H9 (cell line): ENCODE results near the gene SLC46A2. TPM values are rescaled to one million over a fixed set of nuclear protein-coding genes. Genes with fewer than 3 reads are reported as not detected.

ENCODE experiments used
- DNase-seq: peaks from one replicate; pipeline ENCODE4 v3.0.0-alpha.2; 2017
- H2AFZ ChIP-seq: one replicate; pipeline ENCODE4 v1.6.1; 2013; ENCODE audit warnings: mild to moderate bottlenecking, low read length, control low read depth, moderate library complexity
- H2AK5ac ChIP-seq: 2 replicates; pipeline ENCODE4 v1.6.1; 2013; ENCODE audit warnings: low read length, control low read depth, mixed read lengths; ENCODE audit not compliant: insufficient read length
- H2BK120ac ChIP-seq: one replicate; pipeline ENCODE4 v1.6.1; 2013; ENCODE audit warnings: low read depth, mild to moderate bottlenecking, low read length, control low read depth, inconsistent platforms; ENCODE audit not compliant: poor library complexity, severe bottlenecking
- H2BK12ac ChIP-seq: 2 replicates; pipeline ENCODE4 v1.6.1; 2013; ENCODE audit warnings: low read length, control low read depth, mixed read lengths, low read depth; ENCODE audit not compliant: insufficient read length
- H2BK15ac ChIP-seq: 2 replicates; pipeline ENCODE4 v1.6.1; 2013; ENCODE audit warnings: low read depth, low read length, control low read depth
- H2BK20ac ChIP-seq: one replicate; pipeline ENCODE4 v1.6.1; 2013; ENCODE audit warnings: low read depth, mild to moderate bottlenecking, low read length, control low read depth, inconsistent platforms; ENCODE audit not compliant: poor library complexity, severe bottlenecking
- H2BK5ac ChIP-seq: 2 replicates; pipeline ENCODE4 v1.6.1; 2013; ENCODE audit warnings: low read length, control low read depth, mixed read lengths; ENCODE audit not compliant: insufficient read length
- H3K14ac ChIP-seq: 2 replicates; pipeline ENCODE4 v1.6.1; 2013; ENCODE audit warnings: low read length, control low read depth; ENCODE audit not compliant: insufficient read depth
- H3K18ac ChIP-seq: 2 replicates; pipeline ENCODE4 v1.6.1; 2013; ENCODE audit warnings: low read depth, mild to moderate bottlenecking, mixed read lengths, low read length, control low read depth; ENCODE audit not compliant: insufficient read length
- H3K23ac ChIP-seq: 2 replicates; pipeline ENCODE4 v1.6.1; 2013; ENCODE audit warnings: low read length, control low read depth, mixed read lengths, low read depth; ENCODE audit not compliant: insufficient read length
- H3K23me2 ChIP-seq: 2 replicates; pipeline ENCODE4 v1.6.1; 2013; ENCODE audit warnings: low read depth, mild to moderate bottlenecking, mixed read lengths, low read length, control low read depth; ENCODE audit not compliant: insufficient read length, poor library complexity, severe bottlenecking
- H3K27ac ChIP-seq: 2 replicates; pipeline ENCODE4 v1.5.1; 2013; ENCODE audit warnings: low read length, control low read depth, mixed read lengths, low read depth; ENCODE audit not compliant: insufficient read length
- H3K27me3 ChIP-seq: 2 replicates; pipeline ENCODE4 v1.6.1; 2013; ENCODE audit warnings: low read length, control low read depth, inconsistent platforms; ENCODE audit not compliant: insufficient read depth
- H3K4ac ChIP-seq: 2 replicates; pipeline ENCODE4 v1.6.1; 2013; ENCODE audit warnings: low read depth, mild to moderate bottlenecking, control low read depth, inconsistent platforms, low read length, moderate library complexity
- H3K4me1 ChIP-seq: 2 replicates; pipeline ENCODE4 v1.6.1; 2013; ENCODE audit warnings: low read length, control low read depth, inconsistent platforms; ENCODE audit not compliant: insufficient read depth
- H3K4me2 ChIP-seq: 2 replicates; pipeline ENCODE4 v1.6.1; 2013; ENCODE audit warnings: low read length, control low read depth, mixed read lengths; ENCODE audit not compliant: insufficient read length, insufficient read depth
- H3K56ac ChIP-seq: 2 replicates; pipeline ENCODE4 v1.6.1; 2013; ENCODE audit warnings: low read depth, mild to moderate bottlenecking, mixed read lengths, low read length, control low read depth; ENCODE audit not compliant: insufficient read length
- H3K79me1 ChIP-seq: 2 replicates; pipeline ENCODE4 v1.6.1; 2013; ENCODE audit warnings: low read depth, mild to moderate bottlenecking, moderate library complexity, low read length, control low read depth, inconsistent platforms; ENCODE audit not compliant: insufficient read depth, poor library complexity, severe bottlenecking
- H3K79me2 ChIP-seq: 2 replicates; pipeline ENCODE4 v1.6.1; 2013; ENCODE audit warnings: low read length, control low read depth, inconsistent platforms; ENCODE audit not compliant: insufficient read depth
- H3K9ac ChIP-seq: 2 replicates; pipeline ENCODE4 v1.6.1; 2013; ENCODE audit warnings: low read length, control low read depth, mixed read lengths; ENCODE audit not compliant: insufficient read length; ENCODE audit errors: extremely low read depth
- H3K9me3 ChIP-seq: one replicate; pipeline ENCODE4 v1.6.1; 2013; ENCODE audit warnings: low read depth, low read length, inconsistent platforms; ENCODE audit not compliant: control insufficient read depth
- H3T11ph ChIP-seq: one replicate; pipeline ENCODE4 v1.6.1; 2013; ENCODE audit warnings: mild to moderate bottlenecking, low read length, control low read depth, inconsistent platforms
- H4K20me1 ChIP-seq: one replicate; pipeline ENCODE4 v1.6.1; 2013; ENCODE audit not compliant: control insufficient read depth, insufficient read length, insufficient read depth
- H4K5ac ChIP-seq: 2 replicates; pipeline ENCODE4 v1.6.1; 2013; ENCODE audit warnings: low read depth, mild to moderate bottlenecking, mixed read lengths, low read length, control low read depth; ENCODE audit not compliant: insufficient read length
- H4K8ac ChIP-seq: replicated peaks from 2 replicates; pipeline ENCODE4 v1.6.1; 2013; ENCODE audit warnings: low read length, control low read depth, mixed read lengths, low read depth; ENCODE audit not compliant: insufficient read length
- H4K91ac ChIP-seq: 2 replicates; pipeline ENCODE4 v1.6.1; 2013; ENCODE audit warnings: low read depth, mild to moderate bottlenecking, moderate library complexity, mixed read lengths, low read length, control low read depth; ENCODE audit not compliant: insufficient read length
- H3K27ac Mint-ChIP-seq, 3 experiments: 2 replicates in 2 of 3; 3 replicates in 1 of 3; pipeline ENCODE4 v1.8.0; 2020 to 2021; ENCODE audit warnings: mixed read lengths in 3 of 3, mild to moderate bottlenecking in 1 of 3, moderate library complexity in 1 of 3
- H3K27me3 Mint-ChIP-seq: 2 replicates; pipeline ENCODE4 v1.8.0; 2021; ENCODE audit warnings: low read depth, mild to moderate bottlenecking, moderate library complexity, mixed read lengths
- H3K36me3 Mint-ChIP-seq, 3 experiments: 2 replicates in 2 of 3; 3 replicates in 1 of 3; pipeline ENCODE4 v1.8.0; 2020 to 2021; ENCODE audit warnings: low read depth in 3 of 3, mixed read lengths in 3 of 3; ENCODE audit not compliant: insufficient read depth in 1 of 3
- H3K4me1 Mint-ChIP-seq, 2 experiments: 2 replicates each; pipeline ENCODE4 v1.8.0; 2020; ENCODE audit warnings: mixed read lengths in 2 of 2
- H3K4me3 Mint-ChIP-seq, 2 experiments: 2 replicates in 1 of 2; 3 replicates in 1 of 2; pipeline ENCODE4 v1.8.0; 2020 to 2021; ENCODE audit warnings: mild to moderate bottlenecking in 2 of 2, mixed read lengths in 2 of 2, moderate library complexity in 1 of 2
- H3K9me3 Mint-ChIP-seq, 2 experiments: 2 replicates in 1 of 2; 3 replicates in 1 of 2; pipeline ENCODE4 v1.8.0; 2020; ENCODE audit warnings: mild to moderate bottlenecking in 2 of 2, mixed read lengths in 2 of 2, moderate library complexity in 1 of 2
- CTCF ChIP-seq: fragments of 200-600 bp; sonication (generic); conservative IDR thresholded peaks from 3 replicates; pipeline ENCODE4 v1.8.0; 2021; ENCODE audit warnings: antibody characterized with exemption, mild to moderate bottlenecking
- WGBS: extraction: QIAGEN DNeasy Blood & Tissue Kit; methylation state at CpG from one replicate; pipeline ENCODE4 v1.1.7; 2013; ENCODE audit warnings: missing lambda C conversion rate, low lambda C conversion rate, mixed read lengths; ENCODE audit not compliant: insufficient read length; ENCODE audit errors: extremely low coverage; 5-methylcytosine and 5-hydroxymethylcytosine counted together
- total RNA-seq: library from RNA; stranded (reverse); gene quantifications from 2 replicates; pipeline ENCODE4 v1.2.1, GENCODE V29; 2021

The SLC46A2 gene
- total RNA-seq, 1 experiment from 2014 or later = not detected

- Histone ChIP-seq H2BK5ac (no peak overlapping the region), H4K5ac (no peak overlapping the region), H2AK5ac (no peak overlapping the region), H3K23me2 (no peaks in the 10 kb centered on the region), H2BK120ac (no peak overlapping the region), H3T11ph (no peak overlapping the region), H2BK15ac (no peak overlapping the region), H3K18ac (no peak overlapping the region), H2AFZ (no peak overlapping the region), H3K9ac (no peak overlapping the region), H3K27me3 (no peaks in the 10 kb centered on the region), H3K79me2 (no peaks in the 10 kb centered on the region), H4K91ac (no peak overlapping the region), H3K4me1 (no peaks in the 10 kb centered on the region), H3K4ac (no peak overlapping the region), H2BK20ac (no peak overlapping the region), H3K79me1 (no peaks in the 10 kb centered on the region), H3K56ac (no peak overlapping the region), H2BK12ac (no peak overlapping the region), H3K23ac (no peak overlapping the region), H3K14ac (no peak overlapping the region), H4K8ac (no peak overlapping the region), H3K4me2 (no peak overlapping the region), H3K27ac (no peak overlapping the region), H3K9me3 (no peaks in the 10 kb centered on the region), H4K20me1 (no peaks in the 10 kb centered on the region)
- H3K27ac Mint-ChIP-seq = no peak overlapping the region
- 0 out of 4 replicates have a peak, but pooled peaks cover 0 to 2% of the 10 kb centered on the region in 2 experiments for H3K4me1 Mint-ChIP-seq
- H3K4me3 Mint-ChIP-seq = no peak overlapping the region
- H3K36me3 Mint-ChIP-seq = peaks cover 0 to 7% (median 0%) of the 10 kb centered on the region in 3 experiments; a peak in 2 of 7 replicates
- no peaks in the 10 kb centered on the region for H3K9me3 Mint-ChIP-seq
- H3K27me3 Mint-ChIP-seq = peaks cover 22% of the 10 kb centered on the region
- no CpG with 5 or more reads among the region's 4 CpGs for WGBS
- no peak for TF ChIP-seq CTCF
- no peak for DNase-seq
These were observed 9.8 kb upstream of the SLC46A2 start for GRCh38 chr9:112900488-112900887.
